Psoas muscle (tissue), 8 donors: Measurements from ENCODE around the gene PLCG2. TPM values are rescaled to one million over a fixed set of nuclear protein-coding genes. Genes with fewer than 3 reads are reported as not detected.

ENCODE experiments used
- ATAC-seq, 4 donors: fragments of 200-7000 bp; cut with Tn5 transposase; one replicate each; pipeline ENCODE4 v1.9.1; 2020; ENCODE audit warnings: moderate library complexity in 3 of 4, mild to moderate bottlenecking in 2 of 4
- DNase-seq, 2 donors: peaks; one replicate each; pipeline ENCODE4 v3.0.0-alpha.2; 2020
- H3K27ac ChIP-seq: fragments of 200-600 bp; one replicate; pipeline ENCODE4 v1.8.0; 2022
- H3K27me3 ChIP-seq, 3 donors: fragments of 200-600 bp in 1 of 3; one replicate each; pipeline versions ENCODE4 v1.6.1 to v1.8.0; 2013 to 2022; ENCODE audit warnings: low read length in 2 of 3, mild to moderate bottlenecking in 2 of 3, moderate library complexity in 1 of 3; ENCODE audit not compliant: insufficient read depth in 3 of 3
- H3K36me3 ChIP-seq, 2 donors: fragments of 200-600 bp in 1 of 2; one replicate each; pipeline versions ENCODE4 v1.6.1 to v1.8.0; 2013 to 2022; ENCODE audit warnings: low read depth in 1 of 2, mild to moderate bottlenecking in 1 of 2, moderate library complexity in 1 of 2; ENCODE audit not compliant: insufficient read depth in 1 of 2
- H3K4me1 ChIP-seq: fragments of 200-600 bp; one replicate; pipeline ENCODE4 v1.8.0; 2022
- H3K4me3 ChIP-seq: fragments of 200-600 bp; one replicate; pipeline ENCODE4 v1.8.0; 2022; ENCODE audit warnings: mild to moderate bottlenecking
- H3K9me3 ChIP-seq: fragments of 200-600 bp; one replicate; pipeline ENCODE4 v1.8.0; 2022
- WGBS, 3 donors: extraction: QIAGEN DNeasy Blood & Tissue Kit; methylation state at CpG; one replicate each; pipeline versions ENCODE4 v1.1.6 to v1.1.7; 2013; 5-methylcytosine and 5-hydroxymethylcytosine counted together
- intact Hi-C, 2 donors: fragments of 100-400 bp; cut with DNase I; formaldehyde crosslinking; loops; one replicate each; pipeline versions ENCODE4 v1.11.0 to v1.14.2; 2022
- polyA plus RNA-seq, 3 donors: library from polyadenylated mRNA; stranded (reverse); fragments of 200-250 nt; gene quantifications; one replicate each; pipeline ENCODE4 v1.2.3, GENCODE V29; 2013
- total RNA-seq, 4 donors: library from RNA; stranded (reverse); fragmentation: NEBNext Ultra II Directional in 2 of 4; extraction: Animal tissue kit (Norgen Biotek cat#: 25700) in 2 of 4; gene quantifications; one replicate each; pipeline versions ENCODE4 v1.2.1 to v1.2.4, GENCODE V29; 2021 to 2023
- TF ChIP-seq, protein P1 (sequence below): fragments of 200-600 bp; IDR thresholded peaks from one replicate; pipeline ENCODE4 v1.8.0; 2022; ENCODE audit warnings: antibody characterized with exemption
- donor health status: healthy with polysubstance abuse.
- donor health status: DM: no; HTN: no; CAD: no; lungs with moderate emphysema.
- donor health status: Bipolar disorder and iron deficiency.
- donor health status: healthy.
- donor health status: DM: yes; HTN: yes; CAD: no.
- donor health status: DM: no; HTN: no; CAD: no.
- donor health status: DM: no; HTN: no; CAD: no.
- donor health status: DM: yes; HTN: yes; CAD: no.

Gene PLCG2
- total and polyA plus RNA-seq, 7 donors: 0.96 to 4.8 (median 2.5) TPM

DNA sequence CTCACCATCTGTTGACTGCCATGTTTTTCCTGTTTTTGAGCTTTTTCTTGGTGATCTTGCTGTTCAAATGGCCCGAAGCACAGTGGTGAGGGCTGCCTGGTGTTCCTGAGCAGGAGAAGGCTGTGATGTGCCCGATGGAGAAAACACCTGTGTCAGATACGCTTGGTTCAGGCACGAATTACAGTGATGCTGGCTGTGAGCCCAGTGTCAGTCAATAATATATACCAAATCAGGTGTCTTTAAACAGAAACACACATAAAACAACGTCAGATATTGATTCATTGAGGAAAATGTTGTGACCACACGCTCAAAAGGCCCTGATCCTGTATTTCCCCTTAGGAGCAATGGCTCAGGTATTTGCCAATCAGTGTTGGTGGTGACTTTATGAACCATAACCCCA, 120.5 kb downstream of the PLCG2 start:
- 68 to 70% (median 68%) methylated on average over 6 of the region's 6 CpGs for WGBS, 3 donors
- Histone ChIP-seq H3K9me3 (no peaks in the 10 kb centered on the region), H3K4me3 (no peak overlapping the region), H3K27me3 (no peaks in the 10 kb centered on the region), H3K36me3 (no peaks in the 10 kb centered on the region), H3K27ac (no peak overlapping the region), H3K4me1 (no peaks in the 10 kb centered on the region)
- intact Hi-C loops: no loop called here
- ATAC-seq (no peak), DNase-seq (no peak)
- TF ChIP-seq, protein P1, sequence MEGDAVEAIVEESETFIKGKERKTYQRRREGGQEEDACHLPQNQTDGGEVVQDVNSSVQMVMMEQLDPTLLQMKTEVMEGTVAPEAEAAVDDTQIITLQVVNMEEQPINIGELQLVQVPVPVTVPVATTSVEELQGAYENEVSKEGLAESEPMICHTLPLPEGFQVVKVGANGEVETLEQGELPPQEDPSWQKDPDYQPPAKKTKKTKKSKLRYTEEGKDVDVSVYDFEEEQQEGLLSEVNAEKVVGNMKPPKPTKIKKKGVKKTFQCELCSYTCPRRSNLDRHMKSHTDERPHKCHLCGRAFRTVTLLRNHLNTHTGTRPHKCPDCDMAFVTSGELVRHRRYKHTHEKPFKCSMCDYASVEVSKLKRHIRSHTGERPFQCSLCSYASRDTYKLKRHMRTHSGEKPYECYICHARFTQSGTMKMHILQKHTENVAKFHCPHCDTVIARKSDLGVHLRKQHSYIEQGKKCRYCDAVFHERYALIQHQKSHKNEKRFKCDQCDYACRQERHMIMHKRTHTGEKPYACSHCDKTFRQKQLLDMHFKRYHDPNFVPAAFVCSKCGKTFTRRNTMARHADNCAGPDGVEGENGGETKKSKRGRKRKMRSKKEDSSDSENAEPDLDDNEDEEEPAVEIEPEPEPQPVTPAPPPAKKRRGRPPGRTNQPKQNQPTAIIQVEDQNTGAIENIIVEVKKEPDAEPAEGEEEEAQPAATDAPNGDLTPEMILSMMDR: no peak

DNA sequence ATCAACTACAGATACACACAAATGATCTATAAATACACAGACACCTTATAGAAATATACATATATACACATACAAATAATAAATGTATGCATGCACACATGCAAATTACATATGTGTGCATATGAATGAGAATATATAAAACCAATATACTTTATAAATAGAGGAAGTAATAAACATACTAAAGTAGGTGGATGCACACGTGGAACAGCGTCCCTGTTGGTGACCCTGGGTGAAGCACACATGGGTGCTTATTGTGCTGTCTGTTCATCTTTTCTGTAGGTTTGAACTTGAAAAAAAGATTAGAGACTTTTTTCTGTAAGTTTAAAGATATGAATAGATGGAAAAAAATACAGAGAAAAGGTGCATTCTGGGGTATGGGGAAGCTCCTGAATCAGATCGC, 120.9 kb downstream of the PLCG2 start:
- Histone ChIP-seq H3K27ac (no peak overlapping the region), H3K4me1 (no peaks in the 10 kb centered on the region), H3K27me3 (no peaks in the 10 kb centered on the region), H3K4me3 (no peak overlapping the region), H3K9me3 (no peaks in the 10 kb centered on the region), H3K36me3 (no peaks in the 10 kb centered on the region)
- no peak for ATAC-seq
- TF ChIP-seq, protein P1: no peak
- intact Hi-C loops: no loop called here
- DNase-seq: no peak
- 89 to 95% (median 91%) methylated on average over 3 of the region's 3 CpGs for WGBS, 3 donors

DNA sequence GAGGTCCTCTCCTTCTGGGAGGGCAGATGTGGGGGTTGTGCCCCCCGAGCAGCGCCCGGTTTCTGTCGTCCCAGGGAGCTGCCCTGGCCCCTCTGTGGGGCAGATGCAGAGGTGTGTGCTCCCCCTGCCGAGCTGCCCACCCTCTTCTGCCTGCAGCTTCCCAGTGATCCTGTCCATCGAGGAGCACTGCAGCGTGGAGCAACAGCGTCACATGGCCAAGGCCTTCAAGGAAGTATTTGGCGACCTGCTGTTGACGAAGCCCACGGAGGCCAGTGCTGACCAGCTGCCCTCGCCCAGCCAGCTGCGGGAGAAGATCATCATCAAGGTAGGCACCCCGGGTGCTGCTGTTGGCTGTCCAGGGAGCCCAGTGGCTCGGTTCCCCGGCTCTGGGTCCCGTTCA, 121.4 kb downstream of the PLCG2 start:
- no peaks in the 10 kb centered on the region for H3K36me3 ChIP-seq
- 86 to 88% (median 86%) methylated on average over 17 of the region's 17 CpGs for WGBS, 3 donors
- H3K27me3 ChIP-seq: no peaks in the 10 kb centered on the region
- no peaks in the 10 kb centered on the region for H3K9me3 ChIP-seq
- intact Hi-C loops: no loop called here
- TF ChIP-seq, protein P1: no peak
- H3K4me1 ChIP-seq: no peaks in the 10 kb centered on the region
- H3K4me3 ChIP-seq: no peak overlapping the region
- no peak overlapping the region for H3K27ac ChIP-seq
- DNase-seq (no peak), ATAC-seq (no peak)

DNA sequence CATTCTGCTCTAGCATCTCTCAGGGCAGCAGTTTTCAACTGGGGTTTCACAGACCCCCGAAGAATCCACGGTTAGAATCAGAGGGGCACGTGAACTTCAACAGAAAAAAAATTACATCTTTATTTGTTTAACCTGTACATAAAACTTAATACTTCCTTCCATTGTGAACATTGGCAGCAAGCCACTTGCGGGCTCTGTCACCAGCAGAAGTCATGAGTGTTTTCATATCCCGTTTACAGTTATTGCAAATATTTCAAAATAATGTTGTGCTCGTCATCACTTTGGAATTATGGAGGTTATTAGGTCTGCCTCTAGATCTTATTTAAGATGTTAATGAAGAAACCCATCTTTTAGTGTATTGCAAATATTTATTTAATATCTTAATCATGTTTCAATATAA, 122.4 kb downstream of the PLCG2 start:
- Histone ChIP-seq H3K4me1 (no peaks in the 10 kb centered on the region), H3K4me3 (no peak overlapping the region), H3K27me3 (no peaks in the 10 kb centered on the region), H3K9me3 (no peaks in the 10 kb centered on the region), H3K27ac (no peak overlapping the region), H3K36me3 (no peaks in the 10 kb centered on the region)
- 54 to 60% (median 59%) methylated on average over 6 of the region's 6 CpGs for WGBS, 3 donors
- TF ChIP-seq, protein P1: no peak
- ATAC-seq: no peak
- no peak for DNase-seq
- intact Hi-C loops: no loop called here

DNA sequence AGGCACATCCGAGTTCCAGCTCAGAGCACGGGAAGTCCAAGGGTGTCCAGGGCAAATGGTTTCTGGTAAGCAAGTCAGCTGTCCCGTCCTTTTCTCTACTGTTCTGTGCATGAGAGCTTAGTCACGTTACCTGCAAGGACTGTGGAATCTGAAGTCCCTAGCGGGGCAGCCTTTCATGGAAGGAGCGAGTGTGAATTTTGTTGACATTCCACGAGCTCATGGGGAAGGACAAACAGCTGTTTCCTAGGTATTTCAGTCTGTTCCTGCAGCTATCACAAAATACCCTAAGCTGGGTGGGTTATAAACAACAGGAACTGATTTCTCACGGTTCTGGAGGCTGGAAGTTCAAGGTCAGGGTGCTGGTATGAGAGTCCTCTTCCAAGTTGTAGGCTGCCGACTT, 122.9 kb downstream of the PLCG2 start:
- ATAC-seq: no peak
- no peak overlapping the region for H3K4me3 ChIP-seq
- TF ChIP-seq, protein P1: no peak
- no peaks in the 10 kb centered on the region for H3K4me1 ChIP-seq
- intact Hi-C loops: no loop called here
- 45 to 58% (median 55%) methylated on average over 9 of the region's 9 CpGs for WGBS, 3 donors
- DNase-seq: no peak
- H3K27me3 ChIP-seq: no peaks in the 10 kb centered on the region
- no peaks in the 10 kb centered on the region for H3K36me3 ChIP-seq
- H3K27ac ChIP-seq: no peak overlapping the region
- H3K9me3 ChIP-seq: no peaks in the 10 kb centered on the region
